ENCODE measurements around the gene SPAG16. TPM values are rescaled to one million over a fixed set of nuclear protein-coding genes. Genes with fewer than 3 reads are reported as not detected.

Gene SPAG16
- total RNA-seq, 2 experiments from 2014 or later, result 2.8 to 3.2 TPM

DNA sequence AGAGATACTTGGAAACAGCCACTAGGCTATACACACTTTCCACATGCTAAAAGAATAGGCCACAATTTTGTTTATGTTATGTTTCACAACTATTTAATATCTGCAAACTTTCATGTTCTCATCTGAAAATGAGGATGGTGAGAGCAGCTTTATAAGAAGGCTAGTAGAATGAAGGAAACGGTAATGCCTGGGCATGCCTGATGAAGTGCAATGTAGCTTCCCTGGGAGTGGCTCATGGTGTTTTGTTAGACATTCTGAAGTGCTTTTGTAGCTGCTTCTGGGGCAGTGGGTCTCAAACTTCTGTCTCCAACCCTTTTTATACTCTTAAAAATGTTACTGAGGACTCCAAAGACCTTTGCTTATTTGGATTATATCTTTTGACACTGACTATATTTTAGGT is 933.3 kb downstream of the SPAG16 start:
- Histone ChIP-seq H3K4me1 (ENCODE audit: insufficient read depth, low read length) (no peaks in the 10 kb centered on the region), H3K36me3 (ENCODE audit: insufficient read depth, low read length) (no peaks in the 10 kb centered on the region), H3K27me3 (ENCODE audit: control insufficient read depth in 1 of 2, insufficient read depth in 2 of 2, low read length in 2 of 2) (no peaks in the 10 kb centered on the region), H3K9me3 (ENCODE audit: control insufficient read depth in 1 of 2, insufficient read depth in 1 of 2, low read length in 2 of 2) (no peaks in the 10 kb centered on the region), H3K27ac (ENCODE audit: low read depth in 1 of 2, low read length in 2 of 2) (no peak overlapping the region), H3K4me3 (ENCODE audit: low read length) (no peak overlapping the region)
- ChIA-PET CTCF (no interaction called here), POLR2A (no interaction called here)
- no peaks in the 10 kb centered on the region for H3K36me3 Mint-ChIP-seq (ENCODE audit: low read depth)
- intact Hi-C loops (cut with DNase I, micrococcal nuclease), result no loop called here
- ATAC-seq (ENCODE audit: poor library complexity) (no peak), DNase-seq (no peak)
- no peaks in the 10 kb centered on the region for H3K4me1 Mint-ChIP-seq (ENCODE audit: low read depth)
- TF ChIP-seq, protein P1, sequence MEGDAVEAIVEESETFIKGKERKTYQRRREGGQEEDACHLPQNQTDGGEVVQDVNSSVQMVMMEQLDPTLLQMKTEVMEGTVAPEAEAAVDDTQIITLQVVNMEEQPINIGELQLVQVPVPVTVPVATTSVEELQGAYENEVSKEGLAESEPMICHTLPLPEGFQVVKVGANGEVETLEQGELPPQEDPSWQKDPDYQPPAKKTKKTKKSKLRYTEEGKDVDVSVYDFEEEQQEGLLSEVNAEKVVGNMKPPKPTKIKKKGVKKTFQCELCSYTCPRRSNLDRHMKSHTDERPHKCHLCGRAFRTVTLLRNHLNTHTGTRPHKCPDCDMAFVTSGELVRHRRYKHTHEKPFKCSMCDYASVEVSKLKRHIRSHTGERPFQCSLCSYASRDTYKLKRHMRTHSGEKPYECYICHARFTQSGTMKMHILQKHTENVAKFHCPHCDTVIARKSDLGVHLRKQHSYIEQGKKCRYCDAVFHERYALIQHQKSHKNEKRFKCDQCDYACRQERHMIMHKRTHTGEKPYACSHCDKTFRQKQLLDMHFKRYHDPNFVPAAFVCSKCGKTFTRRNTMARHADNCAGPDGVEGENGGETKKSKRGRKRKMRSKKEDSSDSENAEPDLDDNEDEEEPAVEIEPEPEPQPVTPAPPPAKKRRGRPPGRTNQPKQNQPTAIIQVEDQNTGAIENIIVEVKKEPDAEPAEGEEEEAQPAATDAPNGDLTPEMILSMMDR (IDR thresholded peaks at IDR 0.05), result no peak
- no peaks in the 10 kb centered on the region for H3K27me3 Mint-ChIP-seq
- no peak overlapping the region for H3K27ac Mint-ChIP-seq
- H3K9me3 Mint-ChIP-seq, result peaks cover 4% of the 10 kb centered on the region
- no peak overlapping the region for H3K4me3 Mint-ChIP-seq

DNA sequence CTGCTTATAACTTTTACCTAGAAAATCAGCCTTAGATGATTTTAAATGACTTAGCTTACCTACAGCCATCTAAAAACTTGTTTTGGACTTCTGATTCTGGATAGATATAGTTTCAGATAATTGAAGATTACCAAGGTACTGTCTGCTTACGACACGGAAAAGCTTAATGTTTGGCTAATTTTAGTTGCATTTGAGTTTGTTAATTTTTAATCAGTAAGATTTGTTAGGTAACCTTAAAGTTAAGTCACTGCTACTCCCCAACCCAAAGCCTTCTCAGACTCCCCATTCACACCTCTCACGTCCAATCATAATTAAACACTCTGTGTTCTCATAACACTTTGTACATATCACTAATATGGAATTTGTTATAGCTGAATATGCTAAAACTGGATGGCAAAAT is 936.0 kb downstream of the SPAG16 start:
- CTCF ChIA-PET, result no interaction called here
- no peak overlapping the region for H3K27ac ChIP-seq (ENCODE audit: low read depth in 1 of 2, low read length in 2 of 2)
- H3K27me3 ChIP-seq (ENCODE audit: control insufficient read depth in 1 of 2, insufficient read depth in 2 of 2, low read length in 2 of 2), result no peaks in the 10 kb centered on the region
- Mint-ChIP-seq H3K36me3 (ENCODE audit: low read depth) (no peaks in the 10 kb centered on the region), H3K4me1 (ENCODE audit: low read depth) (no peaks in the 10 kb centered on the region), H3K27ac (no peak overlapping the region), H3K27me3 (no peaks in the 10 kb centered on the region), H3K4me3 (no peak overlapping the region), H3K9me3 (peaks cover 1% of the 10 kb centered on the region)
- H3K36me3 ChIP-seq (ENCODE audit: insufficient read depth, low read length), result no peaks in the 10 kb centered on the region
- TF ChIP-seq, protein P1 (IDR thresholded peaks at IDR 0.05), result no peak
- H3K9me3 ChIP-seq (ENCODE audit: control insufficient read depth in 1 of 2, insufficient read depth in 1 of 2, low read length in 2 of 2), result no peaks in the 10 kb centered on the region
- no peak for DNase-seq
- H3K4me1 ChIP-seq (ENCODE audit: insufficient read depth, low read length), result no peaks in the 10 kb centered on the region
- H3K4me3 ChIP-seq (ENCODE audit: low read length), result no peak overlapping the region
- POLR2A ChIA-PET, result interaction anchor here (0.6 kb wide), 1 partner anchor 52 kb away, joined by 3 read pairs; no protein-coding TSS in a partner anchor
- no peak for ATAC-seq (ENCODE audit: poor library complexity)
- intact Hi-C loops (cut with DNase I, micrococcal nuclease), result no loop called here

DNA sequence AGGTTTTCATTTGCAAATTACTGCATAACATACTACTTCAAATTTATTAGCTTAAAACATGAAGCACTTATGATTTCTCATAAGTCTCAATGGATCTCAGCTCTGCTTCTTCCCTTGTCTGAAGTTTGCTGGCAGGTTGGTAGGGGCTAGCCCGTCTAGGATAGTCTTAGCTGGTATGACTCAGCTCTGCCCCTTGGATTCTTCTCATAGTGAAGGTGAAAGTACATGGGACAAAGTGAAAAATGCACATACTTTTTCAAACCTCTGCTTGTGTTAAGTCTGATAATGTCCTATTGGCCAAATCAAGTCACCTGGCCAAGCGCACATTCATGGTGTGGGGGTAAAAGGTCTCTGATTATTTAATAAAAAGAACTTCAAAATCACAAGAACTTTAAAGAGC is 941.8 kb downstream of the SPAG16 start:
- H3K9me3 ChIP-seq (ENCODE audit: control insufficient read depth in 1 of 2, insufficient read depth in 1 of 2, low read length in 2 of 2), result no peaks in the 10 kb centered on the region
- no peaks in the 10 kb centered on the region for H3K4me1 ChIP-seq (ENCODE audit: insufficient read depth, low read length)
- H3K27ac ChIP-seq (ENCODE audit: low read depth in 1 of 2, low read length in 2 of 2), result no peak overlapping the region
- Mint-ChIP-seq H3K4me3 (no peak overlapping the region), H3K27me3 (no peaks in the 10 kb centered on the region), H3K4me1 (ENCODE audit: low read depth) (no peaks in the 10 kb centered on the region), H3K36me3 (ENCODE audit: low read depth) (no peaks in the 10 kb centered on the region), H3K27ac (no peak overlapping the region), H3K9me3 (no peaks in the 10 kb centered on the region)
- CTCF ChIA-PET, result no interaction called here
- H3K27me3 ChIP-seq (ENCODE audit: control insufficient read depth in 1 of 2, insufficient read depth in 2 of 2, low read length in 2 of 2), result no peaks in the 10 kb centered on the region
- DNase-seq (no peak), ATAC-seq (ENCODE audit: poor library complexity) (no peak)
- POLR2A ChIA-PET, result no interaction called here
- H3K36me3 ChIP-seq (ENCODE audit: insufficient read depth, low read length), result no peaks in the 10 kb centered on the region
- intact Hi-C loops (cut with DNase I, micrococcal nuclease), result no loop called here
- TF ChIP-seq, protein P1 (IDR thresholded peaks at IDR 0.05), result no peak
- no peak overlapping the region for H3K4me3 ChIP-seq (ENCODE audit: low read length)
